Mucosa of stomach (tissue), 1 donor: ENCODE measurements around the gene HINT1.

Experiments used
- H3K27me3 ChIP-seq: one replicate; pipeline ENCODE4 v1.7.0; 2013; ENCODE audit warnings: mild to moderate bottlenecking, low read length; ENCODE audit not compliant: control insufficient read depth, insufficient read depth
- H3K36me3 ChIP-seq: one replicate; pipeline ENCODE4 v1.7.0; 2013; ENCODE audit warnings: low read length; ENCODE audit not compliant: control insufficient read depth, insufficient read depth
- H3K4me1 ChIP-seq: one replicate; pipeline ENCODE4 v1.7.0; 2013; ENCODE audit warnings: mild to moderate bottlenecking, low read length; ENCODE audit not compliant: control insufficient read depth, insufficient read depth
- H3K4me3 ChIP-seq: one replicate; pipeline ENCODE4 v1.7.0; 2013; ENCODE audit warnings: low read length
- H3K9ac ChIP-seq: one replicate; pipeline ENCODE4 v1.7.0; 2013; ENCODE audit warnings: mild to moderate bottlenecking, low read length, moderate library complexity
- H3K9me3 ChIP-seq: one replicate; pipeline ENCODE4 v1.7.0; 2013; ENCODE audit warnings: mild to moderate bottlenecking, low read length, moderate library complexity; ENCODE audit not compliant: control insufficient read depth
- donor health status: Pancreatic carcinoma.

The HINT1 gene

DNA sequence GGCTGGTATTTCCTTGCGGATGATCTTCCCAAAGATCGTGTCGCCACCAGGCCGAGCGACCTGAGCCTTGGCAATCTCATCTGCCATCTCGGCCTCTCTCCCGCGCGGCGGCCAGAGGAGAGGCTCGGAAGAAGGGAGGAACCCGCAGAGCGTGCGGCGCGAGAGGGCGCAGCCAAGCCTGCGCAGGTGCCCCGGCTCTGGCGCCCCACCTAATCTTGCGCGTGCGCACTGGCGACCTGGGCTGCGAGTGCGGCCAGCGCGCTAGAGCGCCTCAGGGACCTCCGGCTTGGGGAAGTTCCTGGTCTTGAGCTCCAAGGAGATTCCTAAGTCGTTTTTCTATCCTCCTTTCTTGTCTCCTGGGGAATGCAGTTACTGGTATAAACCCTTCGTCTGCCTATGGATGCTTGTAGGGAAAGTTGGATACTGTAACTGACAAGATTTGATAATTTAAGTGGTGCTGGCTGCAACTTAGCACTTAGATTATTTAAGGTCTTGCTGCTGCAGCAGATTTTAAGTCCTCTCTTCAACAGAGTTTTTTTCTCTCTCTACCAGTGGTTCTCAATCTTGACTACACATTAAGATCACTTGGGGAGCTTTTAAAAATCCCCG, at the start of gene HINT1:
TSS of gene HINT1 (minus strand) at position 138 of the 609 bp plus-strand sequence. CDS start at position 87, 51 bp downstream.
- H3K27me3 ChIP-seq = no peaks in the 10 kb centered on the region

DNA sequence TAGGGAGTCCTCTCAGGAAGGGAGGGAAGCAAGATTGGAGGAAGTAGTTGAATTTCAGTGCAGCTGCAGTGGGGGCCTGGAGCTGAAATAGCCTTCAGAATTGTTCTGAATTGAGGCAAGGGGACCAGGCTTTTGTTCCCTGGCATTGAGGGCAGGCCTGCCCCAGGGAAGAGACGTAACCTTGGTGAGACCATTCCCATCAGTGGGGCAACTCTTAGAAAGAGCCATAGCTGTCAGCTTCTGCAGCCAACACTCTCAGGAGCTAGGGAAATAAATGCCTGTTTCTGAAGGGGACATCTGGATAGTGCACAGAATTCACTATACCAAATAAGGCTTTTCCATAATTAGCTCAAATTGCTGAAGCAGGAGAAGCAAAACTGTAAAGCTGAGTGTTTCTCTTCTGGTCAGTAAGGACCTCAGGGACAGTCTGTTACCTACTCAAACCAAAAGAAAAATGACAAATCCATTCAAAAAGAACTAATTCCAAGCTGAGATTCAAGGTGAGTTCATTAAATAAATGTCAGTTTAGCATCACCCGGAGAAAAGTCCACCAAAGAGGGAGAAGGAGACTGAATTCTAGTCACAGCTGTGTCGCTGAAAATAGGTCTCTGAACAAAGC, 49.7 kb upstream of the HINT1 start:
- Histone ChIP-seq H3K9ac (no peak overlapping the region), H3K4me1 (peaks cover 3% of the 10 kb centered on the region), H3K4me3 (no peak overlapping the region), H3K27me3 (no peaks in the 10 kb centered on the region), H3K36me3 (no peaks in the 10 kb centered on the region), H3K9me3 (no peaks in the 10 kb centered on the region)

More for the DNA sequence above, at the start of gene HINT1:
- Histone ChIP-seq H3K9ac (peak within 1 kb of the TSS; percentile 90), H3K4me3 (peak within 1 kb of the TSS; percentile 90), H3K36me3 (no peaks in the 10 kb centered on the region), H3K4me1 (peaks cover 7% of the 10 kb centered on the region), H3K9me3 (no peaks in the 10 kb centered on the region)

DNA sequence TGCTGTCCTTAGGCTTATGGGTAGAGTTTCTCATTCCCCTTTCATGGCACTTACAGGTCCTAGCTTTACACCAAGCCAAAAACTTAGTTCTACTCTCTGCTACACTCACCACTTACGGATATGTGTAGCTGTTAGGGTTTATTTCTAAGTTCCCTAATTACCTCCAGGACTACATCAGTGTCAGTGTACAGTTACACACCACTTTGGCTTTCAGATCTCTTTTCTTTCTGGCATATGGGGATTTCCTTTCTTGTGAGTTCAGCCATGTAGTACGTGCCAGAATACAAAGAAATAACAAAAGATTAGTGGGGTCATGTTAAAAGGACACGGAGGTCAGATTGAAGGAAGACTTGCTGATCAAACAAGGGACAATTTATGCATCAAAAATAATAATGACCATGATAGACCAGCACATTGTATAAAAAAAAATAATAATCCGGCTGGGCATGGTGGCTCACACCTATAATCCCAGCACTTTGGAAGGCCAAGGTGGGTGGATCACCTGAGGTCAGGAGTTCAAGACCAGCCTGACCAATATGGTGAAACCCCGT, 47.5 kb upstream of the HINT1 start:
- Histone ChIP-seq H3K27me3 (no peaks in the 10 kb centered on the region), H3K36me3 (no peaks in the 10 kb centered on the region), H3K4me3 (no peak overlapping the region), H3K4me1 (peaks cover 6% of the 10 kb centered on the region), H3K9me3 (no peaks in the 10 kb centered on the region), H3K9ac (no peak overlapping the region)

DNA sequence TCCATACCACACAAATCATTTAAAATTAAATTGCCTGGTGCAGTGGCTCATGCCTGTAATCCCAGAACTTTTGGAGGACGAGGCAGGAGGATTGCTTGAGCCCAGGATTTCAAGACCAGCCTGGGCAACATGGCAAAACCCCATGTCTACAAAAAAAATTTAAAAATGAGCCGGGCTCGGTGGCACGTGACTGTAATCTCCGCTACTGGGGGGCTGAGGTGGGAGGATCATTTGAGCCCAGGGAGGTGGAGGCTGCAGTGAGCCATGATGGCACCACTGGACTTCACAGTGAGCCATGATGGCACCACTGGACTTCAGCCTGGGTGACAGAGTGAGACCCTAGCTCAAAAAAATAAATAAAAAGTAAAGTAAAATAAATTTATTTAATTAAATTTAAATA, 46.6 kb upstream of the HINT1 start:
- no peak overlapping the region for H3K9ac ChIP-seq
- no peaks in the 10 kb centered on the region for H3K36me3 ChIP-seq
- H3K27me3 ChIP-seq = no peaks in the 10 kb centered on the region
- H3K4me3 ChIP-seq = no peak overlapping the region
- no peaks in the 10 kb centered on the region for H3K9me3 ChIP-seq
- H3K4me1 ChIP-seq = peaks cover 6% of the 10 kb centered on the region

DNA sequence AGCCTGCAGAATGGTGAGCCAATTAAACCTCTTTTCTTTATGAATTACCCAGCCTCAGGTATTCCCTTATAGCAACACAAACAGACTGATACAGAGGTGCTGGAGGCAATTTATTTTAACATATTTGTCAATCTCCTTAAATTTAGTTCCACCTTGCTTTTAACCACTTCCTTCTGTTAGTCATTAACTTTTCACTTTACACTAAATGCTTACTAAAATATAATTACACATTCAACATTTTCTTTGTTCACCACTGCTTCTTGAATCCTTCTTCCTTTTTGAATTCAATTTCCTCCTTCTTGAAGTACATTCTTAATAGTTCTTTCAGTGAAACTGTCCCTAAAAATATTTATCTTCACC, 45.1 kb upstream of the HINT1 start:
- H3K27me3 ChIP-seq = no peaks in the 10 kb centered on the region
- H3K4me3 ChIP-seq = no peak overlapping the region
- no peaks in the 10 kb centered on the region for H3K9me3 ChIP-seq
- no peaks in the 10 kb centered on the region for H3K36me3 ChIP-seq
- peaks cover 6% of the 10 kb centered on the region for H3K4me1 ChIP-seq
- H3K9ac ChIP-seq = no peak overlapping the region

DNA sequence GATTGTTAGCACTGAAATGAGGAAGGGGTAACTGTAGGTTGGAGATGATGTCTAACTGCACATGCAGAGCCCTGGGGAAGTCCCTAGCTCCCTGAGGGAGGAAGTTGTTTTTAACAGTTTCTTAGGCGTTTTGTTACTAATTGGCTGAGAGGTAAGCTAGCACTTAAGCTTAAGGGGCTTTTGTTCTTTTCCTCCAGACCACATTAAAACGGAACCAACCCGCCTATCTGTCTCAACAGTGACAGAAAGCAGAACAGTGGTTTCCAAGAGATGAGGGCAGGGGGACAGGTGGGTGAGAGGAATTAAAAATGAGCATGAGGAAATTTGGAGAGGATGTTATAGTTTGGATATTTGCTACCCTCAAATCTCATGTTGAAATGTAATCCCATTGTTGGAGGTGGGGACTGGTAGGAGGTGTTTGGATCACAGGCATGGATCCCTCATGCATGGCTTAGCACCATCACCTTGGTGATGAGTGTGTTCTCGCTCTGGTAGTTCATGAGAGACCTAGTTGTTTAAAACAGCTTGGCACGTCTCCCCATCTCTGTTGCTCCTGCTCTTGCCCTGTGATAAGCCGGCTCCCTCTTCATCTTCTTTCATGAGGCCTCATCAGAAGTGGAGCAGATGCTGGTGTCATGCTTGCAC, 44.6 kb upstream of the HINT1 start:
- Histone ChIP-seq H3K9ac (no peak overlapping the region), H3K9me3 (no peaks in the 10 kb centered on the region), H3K36me3 (no peaks in the 10 kb centered on the region), H3K4me1 (peaks cover 6% of the 10 kb centered on the region), H3K4me3 (no peak overlapping the region), H3K27me3 (no peaks in the 10 kb centered on the region)

DNA sequence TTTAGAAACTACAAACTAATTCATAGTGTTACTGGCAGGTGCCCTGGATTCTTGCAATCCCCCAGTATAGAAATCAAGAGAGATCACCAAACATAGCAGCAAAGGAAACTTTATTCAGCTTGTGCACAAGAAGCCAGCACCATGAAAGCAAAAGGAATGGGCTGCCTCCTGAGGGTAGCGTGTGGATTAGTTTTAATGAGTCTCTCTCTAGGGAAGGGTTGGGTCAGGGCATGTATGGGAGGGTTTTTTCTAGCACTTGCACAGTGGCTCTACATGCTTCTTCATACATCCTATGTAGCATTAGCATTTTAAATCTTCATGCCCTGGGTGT, 44.1 kb upstream of the HINT1 start:
- no peaks in the 10 kb centered on the region for H3K9me3 ChIP-seq
- no peaks in the 10 kb centered on the region for H3K27me3 ChIP-seq
- H3K4me3 ChIP-seq = no peak overlapping the region
- no peak overlapping the region for H3K9ac ChIP-seq
- H3K36me3 ChIP-seq = no peaks in the 10 kb centered on the region
- H3K4me1 ChIP-seq = peaks cover 6% of the 10 kb centered on the region

DNA sequence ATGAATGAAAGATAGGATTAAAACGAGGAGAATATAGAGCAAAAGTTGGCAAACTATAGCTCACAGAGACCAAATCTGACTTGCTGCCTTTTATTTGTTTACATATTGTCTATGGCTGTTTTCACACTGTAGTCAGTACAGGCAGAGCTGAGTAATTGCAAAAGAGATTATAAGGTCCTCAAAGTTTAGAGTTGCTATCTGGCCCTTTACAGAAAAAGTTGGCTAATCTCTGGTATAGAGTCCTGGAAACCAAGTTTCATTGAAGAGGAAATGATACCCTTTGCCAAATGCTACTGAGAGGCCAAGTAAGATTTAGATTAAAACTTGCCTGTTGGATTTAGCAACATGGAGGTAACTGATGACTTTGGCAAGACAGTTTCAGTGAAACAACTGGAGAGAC, 41.7 kb upstream of the HINT1 start:
- no peaks in the 10 kb centered on the region for H3K9me3 ChIP-seq
- no peak overlapping the region for H3K9ac ChIP-seq

DNA sequence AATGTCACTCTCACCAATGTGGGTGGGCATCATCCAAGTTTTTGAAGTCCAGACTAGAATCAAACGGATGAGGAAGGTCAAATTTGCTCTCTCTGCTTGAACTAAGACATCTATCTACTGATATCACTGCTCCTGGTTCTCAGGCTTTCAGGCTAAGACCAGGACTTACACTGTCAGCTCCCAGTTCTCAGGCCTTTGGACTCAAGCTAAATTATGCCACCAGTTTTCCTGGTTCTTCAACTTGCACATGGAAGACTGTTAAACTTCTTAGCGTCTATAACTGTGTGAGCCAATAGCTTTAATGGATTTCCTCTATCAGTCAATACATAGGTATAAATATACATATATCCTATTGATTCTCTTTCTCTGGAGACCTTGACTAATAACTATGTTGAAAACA, 41.0 kb upstream of the HINT1 start:
- H3K4me3 ChIP-seq = no peak overlapping the region
- H3K4me1 ChIP-seq = peaks cover 6% of the 10 kb centered on the region
- no peaks in the 10 kb centered on the region for H3K27me3 ChIP-seq
- H3K9me3 ChIP-seq = no peaks in the 10 kb centered on the region
- no peaks in the 10 kb centered on the region for H3K36me3 ChIP-seq
- H3K9ac ChIP-seq = no peak overlapping the region

More for the DNA sequence above, 41.7 kb upstream of the HINT1 start:
- Histone ChIP-seq H3K4me3 (no peak overlapping the region), H3K36me3 (no peaks in the 10 kb centered on the region), H3K27me3 (no peaks in the 10 kb centered on the region), H3K4me1 (peaks cover 6% of the 10 kb centered on the region)

DNA sequence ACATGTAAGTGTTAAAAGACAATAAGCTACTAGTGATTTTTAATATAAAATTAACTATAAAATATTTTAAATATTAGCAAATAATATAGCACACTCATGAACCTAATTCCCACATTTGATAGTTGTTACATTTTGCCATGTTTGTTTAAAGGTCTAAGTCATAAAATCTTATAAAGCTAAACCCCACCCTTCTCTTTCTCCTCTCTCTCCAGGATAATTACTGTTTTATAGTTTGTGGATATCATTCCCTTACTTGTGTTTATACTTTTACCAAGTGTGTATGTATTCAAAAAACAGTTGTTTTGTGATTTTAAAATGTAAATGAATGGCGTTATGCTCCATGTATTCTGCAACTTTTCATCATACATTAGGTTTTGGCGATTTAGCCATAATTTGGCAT, 39.9 kb upstream of the HINT1 start:
- Histone ChIP-seq H3K4me1 (peaks cover 5% of the 10 kb centered on the region), H3K9me3 (no peaks in the 10 kb centered on the region), H3K4me3 (no peak overlapping the region), H3K9ac (no peak overlapping the region), H3K36me3 (no peaks in the 10 kb centered on the region), H3K27me3 (no peaks in the 10 kb centered on the region)

DNA sequence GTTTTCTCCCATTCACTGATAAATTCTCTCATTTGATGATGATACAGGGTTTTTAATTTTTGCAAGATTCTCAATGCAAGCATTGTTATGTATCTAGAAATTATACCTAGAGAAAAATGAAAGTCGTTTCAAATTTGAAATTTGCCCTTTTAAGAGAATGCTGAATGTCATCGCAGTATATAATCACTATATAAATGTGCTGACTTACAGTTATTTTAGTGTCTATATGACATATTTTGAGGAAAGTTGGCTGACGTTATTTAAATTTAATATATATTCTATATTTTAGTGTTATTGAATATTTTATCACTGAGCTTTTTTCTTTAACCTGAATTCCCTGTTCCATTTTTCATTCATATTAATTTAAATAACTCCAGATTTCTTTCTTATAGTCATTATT, 35.5 kb upstream of the HINT1 start:
- Histone ChIP-seq H3K9me3 (no peaks in the 10 kb centered on the region), H3K4me3 (no peak overlapping the region), H3K36me3 (no peaks in the 10 kb centered on the region), H3K9ac (no peak overlapping the region), H3K27me3 (no peaks in the 10 kb centered on the region), H3K4me1 (no peaks in the 10 kb centered on the region)

DNA sequence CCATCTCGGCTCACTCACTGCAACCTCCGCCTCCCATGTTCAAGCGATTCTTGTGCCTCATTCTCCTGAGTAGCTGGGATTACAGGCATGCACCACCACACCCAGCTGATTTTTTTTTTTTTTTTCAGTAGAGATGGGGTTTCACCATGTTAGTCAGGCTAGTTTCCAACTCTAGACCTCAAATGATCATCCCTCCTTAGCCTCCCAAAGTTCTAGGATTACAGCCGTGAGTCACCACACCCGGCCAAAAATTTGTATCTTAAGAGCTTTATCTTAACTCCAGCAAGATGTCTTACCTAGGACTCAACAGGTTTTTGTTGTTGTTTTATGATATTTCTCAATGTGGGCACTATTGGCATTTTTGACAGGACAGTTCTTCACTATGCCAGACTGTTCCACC, 33.6 kb upstream of the HINT1 start:
- Histone ChIP-seq H3K9me3 (no peaks in the 10 kb centered on the region), H3K36me3 (no peaks in the 10 kb centered on the region), H3K9ac (no peak overlapping the region), H3K4me3 (no peak overlapping the region), H3K4me1 (no peaks in the 10 kb centered on the region), H3K27me3 (no peaks in the 10 kb centered on the region)
